DND-41 (cell line): Measurements from ENCODE around the gene DNM3.

Source experiments
- ATAC-seq: fragments of 200-7000 bp; cut with Tn5 transposase; 3 replicates; pipeline ENCODE4 v1.9.1; 2021; ENCODE audit warnings: low read depth; ENCODE audit not compliant: insufficient read depth
- DNase-seq: peaks from one replicate; pipeline ENCODE4 v3.0.0-alpha.2; 2020
- H2AFZ ChIP-seq: 2 replicates; pipeline ENCODE4 v1.6.0; 2012; ENCODE audit warnings: low read depth, low read length
- H3K27ac ChIP-seq: 2 replicates; pipeline ENCODE4 v1.5.1; 2012; ENCODE audit warnings: low read length, inconsistent platforms
- H3K27me3 ChIP-seq: fragments of 200-600 bp; sonication (generic); 2 replicates; pipeline ENCODE4 v1.6.0; 2012; ENCODE audit warnings: low read length, mild to moderate bottlenecking, inconsistent platforms; ENCODE audit not compliant: insufficient read depth, poor library complexity
- H3K36me3 ChIP-seq: 2 replicates; pipeline ENCODE4 v1.5.1; 2012; ENCODE audit warnings: low read length, inconsistent platforms; ENCODE audit not compliant: insufficient read depth
- H3K4me1 ChIP-seq: 2 replicates; pipeline ENCODE4 v1.5.1; 2012; ENCODE audit warnings: mild to moderate bottlenecking, low read length; ENCODE audit not compliant: insufficient read depth
- H3K4me2 ChIP-seq: 2 replicates; pipeline ENCODE4 v1.6.0; 2012; ENCODE audit warnings: mild to moderate bottlenecking, moderate library complexity, low read length, inconsistent platforms; ENCODE audit not compliant: insufficient read depth
- H3K4me3 ChIP-seq, 2 experiments: fragments of 200-600 bp in 1 of 2; shearing (Covaris generic) in 1 of 2; 2 replicates each; pipeline ENCODE4 v1.5.1; 2012 to 2016; ENCODE audit warnings: inconsistent platforms in 2 of 2, low read length in 2 of 2, mild to moderate bottlenecking in 2 of 2, low read depth in 1 of 2, moderate library complexity in 1 of 2
- H3K79me2 ChIP-seq: 2 replicates; pipeline ENCODE4 v1.6.0; 2012; ENCODE audit warnings: low read length, inconsistent platforms; ENCODE audit not compliant: insufficient read depth
- H3K9ac ChIP-seq: 2 replicates; pipeline ENCODE4 v1.6.0; 2012; ENCODE audit warnings: low read depth, mild to moderate bottlenecking, inconsistent platforms, low read length, moderate library complexity
- H3K9me3 ChIP-seq: 2 replicates; pipeline ENCODE4 v1.5.1; 2012; ENCODE audit warnings: low read length, moderate library complexity, mild to moderate bottlenecking, inconsistent platforms; ENCODE audit not compliant: insufficient read depth, severe bottlenecking
- H4K20me1 ChIP-seq: 2 replicates; pipeline ENCODE4 v1.6.0; 2012; ENCODE audit warnings: low read length; ENCODE audit not compliant: insufficient read depth
- CTCF ChIP-seq: IDR thresholded peaks from 2 replicates; pipeline ENCODE4 v1.5.1; 2012; ENCODE audit warnings: borderline replicate concordance, low read length, moderate library complexity, mild to moderate bottlenecking; ENCODE audit not compliant: poor library complexity, severe bottlenecking; ENCODE audit errors: extremely low read depth
- EZH2 ChIP-seq: IDR thresholded peaks from 3 replicates; pipeline ENCODE4 v1.6.1; 2012; ENCODE audit warnings: borderline replicate concordance, low read depth, mild to moderate bottlenecking, moderate library complexity, low read length, inconsistent platforms; ENCODE audit not compliant: severe bottlenecking

Gene DNM3

GRCh38 chr1:172208635-172209034, 367.3 kb downstream of the DNM3 start:
- TF ChIP-seq CTCF (no peak), EZH2 (no peak)
- no peaks in the 10 kb centered on the region for H3K36me3 ChIP-seq
- ATAC-seq, result no peak

DNA sequence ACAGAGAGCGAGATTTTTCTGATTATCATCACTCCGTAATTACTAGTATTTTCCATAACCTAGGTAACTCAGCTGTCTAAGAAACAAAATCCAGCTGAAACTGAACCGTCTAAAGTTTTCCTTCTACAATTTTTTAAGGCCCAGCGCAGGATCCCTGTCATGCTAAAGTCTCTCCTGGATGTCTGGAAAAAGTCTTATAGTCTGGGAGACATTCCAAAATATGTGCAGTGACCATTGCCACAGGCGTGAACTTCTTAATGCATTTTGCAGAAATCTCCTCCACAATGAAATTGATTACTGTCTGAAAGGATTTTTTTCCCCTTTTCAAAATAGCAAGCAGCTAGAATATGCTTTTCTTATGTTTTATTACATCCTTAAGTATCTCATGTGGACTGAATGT, 369.9 kb downstream of the DNM3 start:
- H4K20me1 ChIP-seq, result no peaks in the 10 kb centered on the region
- no peak overlapping the region for H3K4me2 ChIP-seq
- peaks cover 9% of the 10 kb centered on the region for H3K27me3 ChIP-seq
- no peaks in the 10 kb centered on the region for H3K4me1 ChIP-seq
- no peak overlapping the region for H2AFZ ChIP-seq
- no peak overlapping the region for H3K9ac ChIP-seq
- ATAC-seq (no peak), DNase-seq (no peak)
- no peaks in the 10 kb centered on the region for H3K9me3 ChIP-seq
- no peak overlapping the region for H3K4me3 ChIP-seq
- no peak overlapping the region for H3K27ac ChIP-seq
- TF ChIP-seq CTCF, result no peak
- no peak for TF ChIP-seq EZH2
- no peaks in the 10 kb centered on the region for H3K36me3 ChIP-seq
- H3K79me2 ChIP-seq, result no peaks in the 10 kb centered on the region

More at GRCh38 chr1:172208635-172209034, 367.3 kb downstream of the DNM3 start:
- H3K27me3 ChIP-seq, result peaks cover 7% of the 10 kb centered on the region
- H3K4me1 ChIP-seq, result no peaks in the 10 kb centered on the region
- no peak overlapping the region for H3K4me3 ChIP-seq
- no peak overlapping the region for H3K4me2 ChIP-seq
- H3K79me2 ChIP-seq, result no peaks in the 10 kb centered on the region
- DNase-seq, result no peak
- no peaks in the 10 kb centered on the region for H4K20me1 ChIP-seq
- no peak overlapping the region for H2AFZ ChIP-seq
- no peak overlapping the region for H3K9ac ChIP-seq
- H3K9me3 ChIP-seq, result no peaks in the 10 kb centered on the region
- H3K27ac ChIP-seq, result no peak overlapping the region

DNA sequence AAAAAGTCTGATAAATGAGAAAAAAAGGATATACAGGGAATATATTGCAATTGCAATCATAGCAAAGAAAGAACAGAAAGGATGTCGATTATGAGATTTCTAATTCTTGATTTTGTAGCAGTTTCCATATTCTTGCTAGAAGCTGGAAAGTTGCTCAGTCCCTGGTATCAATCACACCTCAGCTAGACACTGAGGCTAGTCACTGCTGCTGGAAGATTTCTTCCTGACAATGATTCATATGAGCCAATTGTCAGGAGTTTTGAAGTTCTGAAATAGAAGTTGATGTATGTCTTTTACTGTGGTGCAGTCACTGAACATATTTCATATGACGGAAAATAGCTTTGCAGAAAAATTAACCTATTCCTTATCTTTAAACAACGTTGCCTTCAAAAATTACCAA, 370.8 kb downstream of the DNM3 start:
- Histone ChIP-seq H3K4me2 (no peak overlapping the region), H3K27ac (no peak overlapping the region), H3K4me3 (no peak overlapping the region), H2AFZ (no peak overlapping the region), H3K79me2 (no peaks in the 10 kb centered on the region), H3K27me3 (peaks cover 9% of the 10 kb centered on the region), H3K36me3 (no peaks in the 10 kb centered on the region), H3K9ac (no peak overlapping the region), H3K9me3 (no peaks in the 10 kb centered on the region), H3K4me1 (no peaks in the 10 kb centered on the region), H4K20me1 (no peaks in the 10 kb centered on the region)
- TF ChIP-seq EZH2 (no peak), CTCF (no peak)
- no peak for ATAC-seq
- DNase-seq, result no peak

GRCh38 chr1:172215006-172215405, 373.7 kb downstream of the DNM3 start:
- no peak overlapping the region for H2AFZ ChIP-seq
- H3K9ac ChIP-seq, result no peak overlapping the region
- H3K79me2 ChIP-seq, result no peaks in the 10 kb centered on the region
- DNase-seq, result no peak
- no peaks in the 10 kb centered on the region for H4K20me1 ChIP-seq
- ATAC-seq, result no peak
- H3K4me3 ChIP-seq, result no peak overlapping the region
- no peaks in the 10 kb centered on the region for H3K9me3 ChIP-seq
- no peak overlapping the region for H3K27ac ChIP-seq
- no peaks in the 10 kb centered on the region for H3K4me1 ChIP-seq
- H3K27me3 ChIP-seq, result peaks cover 16% of the 10 kb centered on the region
- TF ChIP-seq EZH2 (no peak), CTCF (no peak)
- H3K4me2 ChIP-seq, result no peak overlapping the region
- H3K36me3 ChIP-seq, result no peaks in the 10 kb centered on the region
